ENCODE results near the gene PACRG.

The PACRG gene

DNA sequence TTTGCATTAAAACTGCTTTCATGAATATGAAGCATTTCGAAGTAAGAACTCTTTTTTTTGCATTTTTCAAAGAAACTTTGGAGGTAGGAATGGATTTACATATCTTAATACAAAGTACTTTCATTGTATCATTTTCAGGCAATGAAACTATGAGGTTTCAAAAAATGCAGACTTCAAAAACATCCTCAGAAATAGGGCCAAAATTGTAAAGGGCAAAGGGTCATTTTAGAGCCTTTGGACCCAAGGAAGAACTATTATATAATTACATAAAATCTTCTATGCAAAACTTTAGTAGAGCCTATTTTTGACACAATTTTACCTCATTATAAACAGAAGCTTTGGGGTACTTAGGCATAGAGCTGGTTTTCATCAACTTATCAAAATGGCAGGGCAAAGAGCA lies 5.1 kb upstream of the PACRG start:
- TF ChIP-seq, protein P1, sequence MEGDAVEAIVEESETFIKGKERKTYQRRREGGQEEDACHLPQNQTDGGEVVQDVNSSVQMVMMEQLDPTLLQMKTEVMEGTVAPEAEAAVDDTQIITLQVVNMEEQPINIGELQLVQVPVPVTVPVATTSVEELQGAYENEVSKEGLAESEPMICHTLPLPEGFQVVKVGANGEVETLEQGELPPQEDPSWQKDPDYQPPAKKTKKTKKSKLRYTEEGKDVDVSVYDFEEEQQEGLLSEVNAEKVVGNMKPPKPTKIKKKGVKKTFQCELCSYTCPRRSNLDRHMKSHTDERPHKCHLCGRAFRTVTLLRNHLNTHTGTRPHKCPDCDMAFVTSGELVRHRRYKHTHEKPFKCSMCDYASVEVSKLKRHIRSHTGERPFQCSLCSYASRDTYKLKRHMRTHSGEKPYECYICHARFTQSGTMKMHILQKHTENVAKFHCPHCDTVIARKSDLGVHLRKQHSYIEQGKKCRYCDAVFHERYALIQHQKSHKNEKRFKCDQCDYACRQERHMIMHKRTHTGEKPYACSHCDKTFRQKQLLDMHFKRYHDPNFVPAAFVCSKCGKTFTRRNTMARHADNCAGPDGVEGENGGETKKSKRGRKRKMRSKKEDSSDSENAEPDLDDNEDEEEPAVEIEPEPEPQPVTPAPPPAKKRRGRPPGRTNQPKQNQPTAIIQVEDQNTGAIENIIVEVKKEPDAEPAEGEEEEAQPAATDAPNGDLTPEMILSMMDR (IDR thresholded peaks at IDR 0.05) = no peak

DNA sequence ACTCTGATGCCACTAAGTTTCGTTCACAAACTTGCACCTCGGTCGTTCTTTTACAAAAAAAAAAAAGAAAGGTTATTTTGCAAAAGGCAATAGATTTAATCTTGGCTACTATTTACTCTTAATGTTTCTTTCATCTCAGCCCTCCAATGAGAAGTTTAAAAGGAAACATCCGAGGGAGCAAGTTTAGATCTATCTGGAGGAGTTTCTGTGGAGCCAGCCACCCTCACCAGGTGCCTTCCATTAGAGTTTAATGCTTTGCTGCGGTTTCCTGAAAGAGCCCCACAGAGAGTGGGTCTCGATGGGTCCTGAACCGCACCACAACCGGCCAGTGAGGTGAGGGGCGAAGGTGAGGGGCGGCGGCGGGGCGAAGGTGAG lies 840 bp upstream of the PACRG start:
- TF ChIP-seq, protein P1 (IDR thresholded peaks at IDR 0.05) = no peak

GRCh38 chr6:162728197-162728596 lies 423 bp downstream of the PACRG start:
- TF ChIP-seq, protein P1 (IDR thresholded peaks at IDR 0.05) = no peak

- TF ChIP-seq, protein P1 (IDR thresholded peaks at IDR 0.05) = no peak
Measured at GRCh38 chr6:162728706-162729105, 932 bp downstream of the PACRG start.

DNA sequence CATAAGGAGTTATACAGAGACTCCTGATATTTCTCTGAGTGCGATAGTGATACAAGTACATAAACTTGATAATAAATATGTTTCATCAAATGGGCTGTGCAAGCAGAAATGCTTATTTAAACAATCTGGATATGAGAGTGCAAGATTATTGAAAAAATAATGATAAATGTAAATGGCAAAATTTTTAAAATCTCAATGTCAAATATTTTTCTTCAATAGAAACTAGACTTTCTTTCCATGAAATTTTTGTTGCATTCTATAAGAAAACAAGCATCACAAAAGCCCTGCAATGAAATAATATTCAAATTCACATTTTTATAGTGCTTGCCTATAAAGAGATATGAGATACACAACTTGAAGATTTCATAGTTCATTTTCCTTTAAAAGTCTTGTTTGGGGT lies 2.7 kb downstream of the PACRG start:
- TF ChIP-seq, protein P1 (IDR thresholded peaks at IDR 0.05) = no peak

GRCh38 chr6:162733489-162733888 lies 5.7 kb downstream of the PACRG start:
- TF ChIP-seq, protein P1 (IDR thresholded peaks at IDR 0.05) = no peak

- TF ChIP-seq, protein P1 (IDR thresholded peaks at IDR 0.05) = peak; percentile 38; the same call in 1 of the 2 replicates
Measured at GRCh38 chr6:162736961-162737360, 9.2 kb downstream of the PACRG start.

- TF ChIP-seq, protein P1 (IDR thresholded peaks at IDR 0.05) = peak; percentile 29; the same call in 1 of the 2 replicates
Measured at GRCh38 chr6:162750776-162751175, 23.0 kb downstream of the PACRG start.
